ENCODE data around the gene PTGES3. TPM values are rescaled to one million over a fixed set of nuclear protein-coding genes. Genes with fewer than 3 reads are reported as not detected.
A peak's percentile ranks its signal among the peaks of the same experiment; 100 is the strongest.
"Not testable (repeated sequence)": the region's sequence is repeated elsewhere in the genome, so short reads cannot be mapped to it uniquely, and the experiment has no call there.

PTGES3 gene
- total RNA-seq, 1 donor from 2014 or later = 155 TPM

DNA sequence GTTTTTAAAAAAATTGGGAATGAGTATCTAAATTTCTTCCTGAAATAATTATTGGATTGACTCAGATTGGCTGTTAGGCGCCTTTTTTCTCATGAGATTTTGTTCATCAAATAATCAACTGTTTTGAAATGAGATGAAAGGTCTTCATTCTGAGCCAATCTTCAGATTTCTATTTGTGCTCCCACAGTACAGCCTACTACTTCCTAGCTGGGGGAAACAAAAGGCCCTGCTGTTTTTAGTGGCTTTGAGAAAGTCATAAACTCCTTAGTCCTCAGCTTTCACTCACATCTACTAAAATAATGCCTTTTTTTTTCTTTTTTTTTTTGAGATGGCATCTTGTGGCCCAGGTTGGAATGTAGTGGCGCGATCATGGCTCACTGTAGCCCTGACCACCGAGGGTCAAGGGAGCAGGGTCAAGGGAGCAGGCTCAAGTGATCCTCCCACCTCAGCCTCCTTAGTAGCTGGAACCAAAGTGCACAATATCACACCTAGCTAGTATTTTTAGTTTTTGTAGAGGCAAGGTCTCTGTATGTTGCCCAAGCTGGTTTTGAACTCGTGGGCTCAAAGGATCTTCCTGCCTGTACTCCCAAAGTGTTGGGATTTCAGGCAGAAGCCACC is 21.8 kb upstream of the PTGES3 start:
- Mint-ChIP-seq H3K4me1 (peaks cover 6% of the 10 kb centered on the region), H3K27me3 (ENCODE audit: low read depth) (no peaks in the 10 kb centered on the region), H3K4me3 (no peak overlapping the region), H3K27ac (no peak overlapping the region), H3K9me3 (no peaks in the 10 kb centered on the region), H3K36me3 (peaks cover 30% of the 10 kb centered on the region)
- no peak for DNase-seq (ENCODE audit: low spot score in 2 of 2, unreplicated experiment in 2 of 2)
- TF ChIP-seq, protein P1, sequence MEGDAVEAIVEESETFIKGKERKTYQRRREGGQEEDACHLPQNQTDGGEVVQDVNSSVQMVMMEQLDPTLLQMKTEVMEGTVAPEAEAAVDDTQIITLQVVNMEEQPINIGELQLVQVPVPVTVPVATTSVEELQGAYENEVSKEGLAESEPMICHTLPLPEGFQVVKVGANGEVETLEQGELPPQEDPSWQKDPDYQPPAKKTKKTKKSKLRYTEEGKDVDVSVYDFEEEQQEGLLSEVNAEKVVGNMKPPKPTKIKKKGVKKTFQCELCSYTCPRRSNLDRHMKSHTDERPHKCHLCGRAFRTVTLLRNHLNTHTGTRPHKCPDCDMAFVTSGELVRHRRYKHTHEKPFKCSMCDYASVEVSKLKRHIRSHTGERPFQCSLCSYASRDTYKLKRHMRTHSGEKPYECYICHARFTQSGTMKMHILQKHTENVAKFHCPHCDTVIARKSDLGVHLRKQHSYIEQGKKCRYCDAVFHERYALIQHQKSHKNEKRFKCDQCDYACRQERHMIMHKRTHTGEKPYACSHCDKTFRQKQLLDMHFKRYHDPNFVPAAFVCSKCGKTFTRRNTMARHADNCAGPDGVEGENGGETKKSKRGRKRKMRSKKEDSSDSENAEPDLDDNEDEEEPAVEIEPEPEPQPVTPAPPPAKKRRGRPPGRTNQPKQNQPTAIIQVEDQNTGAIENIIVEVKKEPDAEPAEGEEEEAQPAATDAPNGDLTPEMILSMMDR (IDR thresholded peaks at IDR 0.05; ENCODE audit: unreplicated experiment) = no peak

DNA sequence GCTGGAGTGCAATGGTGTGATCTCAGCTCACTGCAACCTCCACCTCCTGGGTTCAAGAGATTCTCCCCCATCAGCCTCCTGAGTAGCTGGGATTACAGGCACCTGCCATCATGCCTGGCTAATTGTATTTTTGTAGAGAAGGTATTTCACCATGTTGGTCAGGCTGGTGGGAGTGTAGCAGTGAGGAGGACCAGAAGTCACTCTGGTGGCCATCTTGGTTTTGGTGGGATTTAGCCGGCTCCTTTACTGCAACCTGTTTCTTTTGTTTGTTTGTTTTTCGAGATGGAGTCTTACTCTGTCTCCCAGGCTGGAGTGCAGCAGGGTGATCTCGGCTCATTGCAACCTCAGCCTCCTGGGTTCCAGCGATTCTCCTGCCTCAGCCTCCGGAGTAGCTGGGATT is 16.4 kb upstream of the PTGES3 start:
- not testable (repeated sequence) for H3K27ac Mint-ChIP-seq; H3K9me3 Mint-ChIP-seq; H3K36me3 Mint-ChIP-seq; H3K4me1 Mint-ChIP-seq; H3K4me3 Mint-ChIP-seq; DNase-seq (ENCODE audit: low spot score in 2 of 2, unreplicated experiment in 2 of 2); H3K27me3 Mint-ChIP-seq (ENCODE audit: low read depth)

DNA sequence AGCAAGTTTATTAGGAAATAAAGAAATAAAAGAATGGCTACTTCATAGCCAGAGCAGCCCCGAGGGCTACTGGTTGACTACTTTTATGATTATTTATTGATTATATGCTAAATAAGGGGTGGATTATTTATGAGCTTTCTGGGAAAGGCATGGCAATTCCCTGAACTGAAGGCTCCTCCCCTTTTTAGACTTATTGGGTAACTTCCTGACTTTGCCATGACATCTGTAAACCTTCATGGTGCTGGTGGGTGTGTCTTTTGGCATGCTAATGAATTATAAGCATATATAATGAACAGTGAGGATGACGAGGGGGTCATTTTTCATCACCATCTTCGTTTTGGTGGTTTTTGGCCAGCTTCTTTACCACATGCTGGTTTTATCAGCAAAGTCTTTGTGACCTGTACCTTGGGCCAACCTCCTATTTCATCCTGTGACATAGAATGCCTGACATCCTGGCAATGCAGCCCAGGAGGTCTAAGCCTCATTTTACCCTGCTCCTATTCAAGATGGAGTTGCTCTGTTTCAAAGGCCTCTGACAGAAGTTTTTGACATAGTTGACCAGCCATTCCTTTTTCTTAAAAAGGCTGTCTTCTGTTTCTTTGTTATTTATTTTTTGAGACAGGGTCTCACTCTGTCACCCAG is 11.1 kb upstream of the PTGES3 start:
- Mint-ChIP-seq H3K27ac (no peak overlapping the region), H3K9me3 (no peaks in the 10 kb centered on the region), H3K36me3 (no peaks in the 10 kb centered on the region), H3K27me3 (ENCODE audit: low read depth) (no peaks in the 10 kb centered on the region), H3K4me1 (peaks cover 12% of the 10 kb centered on the region), H3K4me3 (no peak overlapping the region)
- TF ChIP-seq, protein P1 (IDR thresholded peaks at IDR 0.05; ENCODE audit: unreplicated experiment) = no peak
- no peak for DNase-seq (ENCODE audit: low spot score in 2 of 2, unreplicated experiment in 2 of 2)

DNA sequence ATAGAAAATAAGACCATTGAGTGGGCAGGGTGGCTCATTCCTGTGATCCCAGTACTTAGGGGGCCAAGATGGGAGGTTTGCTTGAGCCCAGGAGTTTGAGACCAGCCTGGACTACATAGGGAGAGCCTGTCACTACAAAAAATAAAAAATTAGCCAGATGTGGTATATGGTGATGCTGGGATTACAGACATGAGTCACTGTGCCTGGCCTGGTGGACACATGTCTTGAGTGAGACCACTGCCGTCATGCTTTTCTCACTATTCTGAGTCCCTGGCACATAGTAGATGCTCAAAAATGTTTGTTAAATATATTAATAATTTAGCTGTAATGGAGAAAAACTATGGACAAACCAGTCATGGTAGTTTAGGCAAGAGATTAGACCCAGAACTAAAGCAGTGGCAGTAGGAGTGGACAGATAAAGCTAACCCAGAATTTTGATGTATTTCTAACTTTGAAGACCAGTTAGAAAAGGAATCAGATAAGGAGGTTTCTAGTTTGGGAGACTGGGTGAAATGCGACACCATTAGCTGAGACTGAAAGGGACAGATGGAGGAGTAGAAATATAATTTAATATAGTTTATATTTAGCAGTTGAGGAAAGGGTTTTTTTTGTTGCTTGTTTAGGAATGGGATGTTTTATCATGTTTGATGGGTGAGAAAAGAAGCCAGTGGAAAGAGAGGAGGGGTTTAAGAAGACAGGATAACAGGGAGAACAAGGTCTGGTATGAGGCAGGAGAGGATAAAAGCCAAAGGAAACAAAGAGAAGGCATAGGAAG is 7.4 kb upstream of the PTGES3 start:
- Mint-ChIP-seq H3K27me3 (ENCODE audit: low read depth) (no peaks in the 10 kb centered on the region), H3K9me3 (no peaks in the 10 kb centered on the region), H3K36me3 (no peaks in the 10 kb centered on the region), H3K4me1 (peaks cover 12% of the 10 kb centered on the region), H3K27ac (peak overlapping the region; percentile 86), H3K4me3 (no peak overlapping the region)
- DNase-seq (ENCODE audit: low spot score in 2 of 2, unreplicated experiment in 2 of 2) = no peak
- TF ChIP-seq, protein P1 (IDR thresholded peaks at IDR 0.05; ENCODE audit: unreplicated experiment) = no peak

DNA sequence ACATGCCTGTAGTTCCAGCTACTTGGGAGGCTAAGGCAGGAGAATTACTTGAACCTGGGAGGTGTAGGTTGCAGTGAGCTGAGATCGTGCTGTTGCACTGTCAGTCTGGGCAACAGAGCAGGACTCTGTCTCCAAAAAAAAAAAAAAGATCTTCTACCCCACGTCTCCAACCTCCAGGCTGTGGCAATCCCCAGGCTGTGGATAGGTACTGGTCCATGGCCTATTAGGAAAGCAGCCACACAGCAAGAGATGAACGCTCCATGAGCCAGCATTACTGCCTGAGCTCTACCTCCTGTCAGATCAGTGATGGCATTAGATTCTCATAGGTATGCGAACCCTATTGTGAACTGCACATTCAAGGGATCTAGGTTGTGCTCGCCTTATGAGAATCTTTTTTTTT is 6.1 kb upstream of the PTGES3 start:
- Mint-ChIP-seq H3K27me3 (ENCODE audit: low read depth) (no peaks in the 10 kb centered on the region), H3K9me3 (no peaks in the 10 kb centered on the region), H3K4me3 (no peak overlapping the region), H3K27ac (no peak overlapping the region), H3K36me3 (no peaks in the 10 kb centered on the region), H3K4me1 (peaks cover 14% of the 10 kb centered on the region)
- DNase-seq (ENCODE audit: low spot score in 2 of 2, unreplicated experiment in 2 of 2) = no peak
- TF ChIP-seq, protein P1 (IDR thresholded peaks at IDR 0.05; ENCODE audit: unreplicated experiment) = no peak

DNA sequence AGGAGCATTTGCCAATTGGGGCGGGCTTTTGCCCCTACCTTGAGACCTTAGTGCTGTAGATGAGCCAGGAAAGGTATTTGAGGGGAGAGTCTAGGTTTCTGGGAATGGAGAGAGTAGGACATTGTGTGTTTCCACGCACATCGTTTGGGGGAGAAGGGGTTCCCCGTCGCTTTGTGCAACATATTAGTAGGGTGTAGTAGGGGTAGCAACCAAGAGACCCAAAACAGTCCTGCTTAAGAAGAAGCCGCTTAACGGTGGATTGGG is 694 bp upstream of the PTGES3 start:
- Mint-ChIP-seq H3K9me3 (no peaks in the 10 kb centered on the region), H3K27ac (peak overlapping the region; percentile 100), H3K4me1 (peaks cover 37% of the 10 kb centered on the region), H3K36me3 (peaks cover 5% of the 10 kb centered on the region), H3K4me3 (peak overlapping the region; percentile 100), H3K27me3 (ENCODE audit: low read depth) (no peaks in the 10 kb centered on the region)
- DNase-seq (ENCODE audit: low spot score in 2 of 2, unreplicated experiment in 2 of 2) = no peak
- TF ChIP-seq, protein P1 (IDR thresholded peaks at IDR 0.05; ENCODE audit: unreplicated experiment) = no peak

Data from mesothelial cell of epicardium (in vitro differentiated cells).